Gastrocnemius medialis (tissue), 4 donors: ENCODE measurements around the gene NDUFAF2. TPM values are rescaled to one million over a fixed set of nuclear protein-coding genes. Genes with fewer than 3 reads are reported as not detected.

Experiments
- ATAC-seq, 2 donors: fragments of 150-250 bp; one replicate each; pipeline ENCODE4 v1.9.1; 2016
- DNase-seq, 2 donors: peaks; one replicate each; pipeline ENCODE4 v3.0.0-alpha.2; 2019
- H3K27ac ChIP-seq, 4 donors: fragments of 200-600 bp; sonication (generic); 1 replicate in 1 of 4; 2 replicates in 3 of 4; pipeline ENCODE4 v1.5.1; 2016 to 2018; ENCODE audit warnings: mild to moderate bottlenecking in 2 of 4, moderate library complexity in 1 of 4
- H3K27me3 ChIP-seq, 3 donors: fragments of 200-600 bp; sonication (generic) in 2 of 3; 1 replicate in 1 of 3; 2 replicates in 2 of 3; pipeline versions ENCODE4 v1.5.1 to v1.6.0; 2016 to 2019; ENCODE audit warnings: mild to moderate bottlenecking in 1 of 3, moderate library complexity in 1 of 3
- H3K36me3 ChIP-seq, 2 donors: fragments of 200-600 bp; sonication (generic) in 1 of 2; one replicate each; pipeline ENCODE4 v1.5.1; 2017 to 2018
- H3K4me1 ChIP-seq, 2 donors: fragments of 200-600 bp; sonication (generic) in 1 of 2; one replicate each; pipeline ENCODE4 v1.5.1; 2016 to 2017; ENCODE audit warnings: mild to moderate bottlenecking in 2 of 2
- H3K4me3 ChIP-seq, 4 donors: fragments of 200-600 bp; sonication (generic) in 3 of 4; 1 replicate in 1 of 4; 2 replicates in 3 of 4; pipeline ENCODE4 v1.5.1; 2016 to 2019; ENCODE audit warnings: mild to moderate bottlenecking in 2 of 4
- H3K9me3 ChIP-seq, 3 donors: fragments of 200-600 bp; sonication (generic) in 2 of 3; 1 replicate in 1 of 3; 2 replicates in 2 of 3; pipeline ENCODE4 v1.5.1; 2016 to 2019
- CTCF ChIP-seq, 5 experiments: fragments of 450-650 bp in 3 of 5; fragments of 200-600 bp in 2 of 5; sonication (generic) in 2 of 5; IDR thresholded peaks in 4 of 5; conservative IDR thresholded peaks in 1 of 5; 1 replicate in 4 of 5; 2 replicates in 1 of 5; pipeline ENCODE4 v1.5.1; 2016 to 2019; ENCODE audit warnings: antibody characterized with exemption in 5 of 5, mild to moderate bottlenecking in 3 of 5, moderate library complexity in 3 of 5
- POLR2A ChIP-seq, 2 donors: fragments of 450-650 bp; IDR thresholded peaks; one replicate each; pipeline ENCODE4 v1.6.1; 2017; ENCODE audit warnings: antibody characterized with exemption in 2 of 2, mild to moderate bottlenecking in 2 of 2, moderate library complexity in 2 of 2
- in situ Hi-C, 4 donors: fragments of 200-750 bp; cut with MboI; loops; one replicate each; pipeline versions ENCODE4 v1.15.0 to v1.8.0; 2017; ENCODE audit warnings: low sequenced_read_pairs in 4 of 4
- intact Hi-C: fragments of 100-400 bp; cut with DNase I; formaldehyde crosslinking; loops from one replicate; pipeline ENCODE4 v1.15.1; 2023; ENCODE audit warnings: low total_unique reads
- total RNA-seq, 4 donors: library from RNA; depleted of rRNA; stranded (reverse); fragments of >200 nt; gene quantifications; one replicate each; pipeline versions ENCODE4 v1.1.0 to v1.2.3, GENCODE V29; 2016

The NDUFAF2 gene
- total RNA-seq, 4 donors from 2014 or later = 25.8 to 54.3 (median 51.2) TPM

GRCh38 chr5:61160497-61160896, 215.5 kb downstream of the NDUFAF2 start:
- Histone ChIP-seq H3K4me1 (peaks cover 14 to 26% of the 10 kb centered on the region in 2 donors), H3K27me3 (no peaks in the 10 kb centered on the region), H3K36me3 (peaks cover 0 to 11% of the 10 kb centered on the region in 2 donors), H3K27ac (no peak overlapping the region), H3K4me3 (no peak overlapping the region), H3K9me3 (no peaks in the 10 kb centered on the region)
- in situ Hi-C loops = loop anchor here in 3 of 4 donors (10.0 to 25.0 kb wide), 2 partner anchors 164 to 177 kb away; partner anchors contain the start of gene ZSWIM6 (in 2 of the 3)
- intact Hi-C loops = loop anchor here (5.0 to 10.0 kb wide), 2 partner anchors 144 to 247 kb away; no protein-coding TSS in a partner anchor
- DNase-seq = no peak
- ATAC-seq = no peak
- TF ChIP-seq CTCF (IDR thresholded peaks at IDR 0.05 in 4 of 5, conservative IDR thresholded peaks at IDR 0.05 in 1 of 5) (no peak), POLR2A (IDR thresholded peaks at IDR 0.05) (no peak)

- DNase-seq (peak; percentile 75 to 85), ATAC-seq (peak; percentile 94 to 96)
- Histone ChIP-seq H3K9me3 (no peaks in the 10 kb centered on the region), H3K36me3 (peaks cover 0 to 11% of the 10 kb centered on the region in 2 donors), H3K4me3 (peak within 1 kb of the TSS; percentile 87 to 99 (median 94)), H3K27me3 (no peaks in the 10 kb centered on the region), H3K27ac (peak within 1 kb of the TSS; percentile 87 to 95 (median 93)), H3K4me1 (peaks cover 14 to 26% of the 10 kb centered on the region in 2 donors)
- intact Hi-C loops = loop anchor here (1.0 to 10.0 kb wide), 4 partner anchors 143 to 245 kb away; partner anchors contain the start of genes ERCC8 and NDUFAF2
- TF ChIP-seq POLR2A (IDR thresholded peaks at IDR 0.05) (peak; percentile 42 to 68), CTCF (IDR thresholded peaks at IDR 0.05 in 4 of 5, conservative IDR thresholded peaks at IDR 0.05 in 1 of 5) (no peak)
- in situ Hi-C loops = loop anchor here in 3 of 4 donors (10.0 to 25.0 kb wide), 2 partner anchors 163 to 175 kb away; partner anchors contain the start of gene ZSWIM6 (in 2 of the 3)
Measured at GRCh38 chr5:61162010-61162831, 217.2 kb downstream of the NDUFAF2 start, which contains the start of gene SMIM15. SMIM15 (minus strand) TSS chr5:61162468; CDS start chr5:61160171, 2,297 bp downstream.

- Histone ChIP-seq H3K36me3 (peaks cover 0 to 11% of the 10 kb centered on the region in 2 donors), H3K4me1 (peaks cover 14 to 26% of the 10 kb centered on the region in 2 donors), H3K27me3 (no peaks in the 10 kb centered on the region), H3K4me3 (peak overlapping the region; percentile 87 to 99 (median 94)), H3K9me3 (no peaks in the 10 kb centered on the region), H3K27ac (peak overlapping the region; percentile 87 to 95 (median 93))
- intact Hi-C loops = loop anchor here (1.0 to 10.0 kb wide), 4 partner anchors 142 to 244 kb away; partner anchors contain the start of genes ERCC8 and NDUFAF2
- in situ Hi-C loops = loop anchor here in 3 of 4 donors (10.0 to 25.0 kb wide), 2 partner anchors 162 to 174 kb away; partner anchors contain the start of gene ZSWIM6 (in 2 of the 3)
- peak; percentile 26 to 30 for ATAC-seq
- no peak for DNase-seq
- TF ChIP-seq CTCF (IDR thresholded peaks at IDR 0.05 in 4 of 5, conservative IDR thresholded peaks at IDR 0.05 in 1 of 5) = no peak
- no peak for TF ChIP-seq POLR2A (IDR thresholded peaks at IDR 0.05)
Measured at GRCh38 chr5:61162832-61163567, 218.0 kb downstream of the NDUFAF2 start.

DNA sequence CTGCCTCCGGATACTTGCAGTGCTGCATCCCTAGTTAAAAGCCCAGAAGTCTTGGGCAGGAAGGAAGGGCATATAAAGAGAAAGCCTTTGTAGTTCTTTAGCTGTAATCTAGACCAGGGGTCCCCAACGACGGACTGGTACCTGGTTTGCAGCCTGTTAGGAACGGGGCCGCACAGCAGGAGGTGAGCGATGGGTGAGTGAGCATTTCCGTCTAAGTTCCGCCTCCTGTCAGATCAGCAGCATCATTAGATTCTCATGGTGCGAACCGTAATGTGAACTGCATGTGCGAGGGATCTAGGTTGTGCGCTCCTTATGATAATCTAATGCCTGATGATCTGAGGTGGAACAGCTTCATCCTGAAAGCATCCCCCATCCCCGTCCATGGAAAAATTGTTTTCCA, 218.9 kb downstream of the NDUFAF2 start:
- H3K27ac ChIP-seq = no peak overlapping the region
- no peaks in the 10 kb centered on the region for H3K9me3 ChIP-seq
- TF ChIP-seq POLR2A (IDR thresholded peaks at IDR 0.05) (no peak), CTCF (IDR thresholded peaks at IDR 0.05 in 4 of 5, conservative IDR thresholded peaks at IDR 0.05 in 1 of 5) (no peak)
- intact Hi-C loops = loop anchor here (2.0 to 10.0 kb wide), 3 partner anchors 141 to 243 kb away; partner anchors contain the start of genes ERCC8 and NDUFAF2
- H3K4me1 ChIP-seq = peaks cover 14 to 26% of the 10 kb centered on the region in 2 donors
- in situ Hi-C loops = loop anchor here in 3 of 4 donors (10.0 to 25.0 kb wide), 2 partner anchors 161 to 173 kb away; partner anchors contain the start of gene ZSWIM6 (in 2 of the 3)
- peaks cover 0 to 11% of the 10 kb centered on the region in 2 donors for H3K36me3 ChIP-seq
- no peaks in the 10 kb centered on the region for H3K27me3 ChIP-seq
- ATAC-seq (no peak), DNase-seq (no peak)
- no peak overlapping the region for H3K4me3 ChIP-seq
